Activated T-cell treated with anti-CD3 and anti-CD28 coated beads for 24 hours (primary cell): ENCODE results near the gene BAG2.

ENCODE experiments used
- DNase-seq: peaks from one replicate; pipeline ENCODE4 v3.0.0-alpha.2; 2020; ENCODE audit warnings: low read depth

Gene BAG2

DNA sequence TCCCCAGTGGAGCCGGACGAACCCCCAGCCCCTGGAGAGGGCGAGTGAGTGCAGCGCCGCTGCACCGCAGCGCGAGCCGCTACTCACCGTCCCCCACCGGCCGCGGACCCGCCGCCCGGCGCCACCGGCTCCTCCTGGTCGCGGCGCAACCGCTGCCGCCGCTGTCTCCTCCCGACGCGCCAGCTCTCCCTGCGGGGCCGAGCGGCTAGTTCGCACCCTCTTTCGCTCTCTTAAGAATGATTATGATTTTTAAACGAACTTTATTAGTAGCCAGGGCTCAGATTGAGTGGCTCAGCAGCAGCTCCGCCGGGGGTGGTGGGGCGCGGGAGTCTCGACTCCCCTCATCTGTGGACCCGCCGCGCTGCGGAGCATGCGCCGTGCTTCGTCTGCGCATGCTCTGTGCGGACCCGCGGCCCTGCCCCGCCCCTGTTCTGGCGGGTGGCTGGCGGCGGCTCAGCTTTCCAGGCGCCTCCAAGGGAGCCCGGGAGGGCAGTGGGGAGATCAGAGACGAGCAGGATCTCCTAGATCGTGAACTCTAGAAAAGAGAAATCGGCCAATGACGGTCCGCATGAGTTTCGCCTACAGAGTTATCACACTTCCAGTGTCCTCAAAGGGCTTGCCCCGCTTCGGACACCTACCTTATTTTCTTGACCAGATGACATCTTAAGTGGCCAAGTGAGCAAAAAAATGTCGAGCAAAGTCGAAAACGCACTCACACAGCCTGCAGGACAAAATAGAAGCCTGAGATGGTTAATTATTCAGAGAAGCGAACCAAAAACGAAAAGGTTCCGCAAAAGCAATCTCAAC is 50.0 kb downstream of the BAG2 start, which contains the start of gene RAB23:
Gene RAB23 (minus strand): TSS at position 372 of the 807 bp plus-strand sequence. CDS start 11,927 bp downstream, outside the sequence.
- DNase-seq, result peak; percentile 80

DNA sequence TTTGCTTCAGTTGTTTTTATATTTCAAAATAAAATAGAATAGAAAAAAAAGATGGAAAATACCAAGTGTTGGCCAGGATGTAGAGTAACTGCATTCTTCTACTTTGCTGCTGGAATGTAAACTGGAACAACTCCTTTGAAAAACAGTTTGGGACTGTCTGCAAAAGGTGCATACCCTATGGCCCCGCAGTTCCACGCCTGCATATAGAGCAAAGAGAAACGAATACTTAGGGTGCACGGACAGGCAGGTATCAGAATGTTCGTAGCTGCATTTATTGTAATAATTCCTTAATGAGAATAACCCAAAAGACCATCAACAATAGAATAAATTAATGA is 50.6 kb downstream of the BAG2 start:
- DNase-seq, result no peak

DNA sequence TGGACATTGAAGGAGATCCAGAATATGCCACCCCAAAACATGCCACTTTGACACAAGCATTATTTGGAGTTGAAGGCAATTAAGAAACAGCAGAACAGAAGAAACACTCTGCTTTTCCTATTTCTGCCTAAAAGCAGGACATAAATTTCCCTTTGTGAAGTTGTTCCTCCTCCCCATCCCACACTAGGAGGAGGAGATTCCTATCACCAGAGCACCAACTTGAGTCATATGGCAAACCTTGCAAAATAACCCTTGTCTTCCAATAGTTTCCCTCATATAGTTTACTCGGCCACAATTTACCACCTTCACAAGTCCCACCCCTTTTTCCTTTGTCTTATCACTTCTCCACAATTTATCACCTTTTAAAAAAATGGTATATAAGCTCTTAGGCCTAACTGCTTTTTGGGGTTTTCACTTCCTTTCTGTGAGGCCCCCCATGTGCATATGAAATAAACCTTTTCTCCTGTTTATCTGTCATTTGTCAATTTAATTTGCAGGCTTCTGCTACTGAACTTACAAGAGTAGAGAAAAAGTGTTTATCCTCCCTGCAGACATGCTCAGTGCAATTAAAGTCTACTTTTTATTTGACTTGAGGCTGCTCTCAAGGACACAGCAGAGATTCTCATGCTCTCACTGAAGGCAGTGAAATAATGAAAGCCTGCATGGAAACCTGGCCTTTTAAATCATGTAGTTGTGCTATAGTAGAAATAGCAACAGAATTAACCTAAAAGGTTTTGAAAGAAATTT is 52.8 kb downstream of the BAG2 start:
- no peak for DNase-seq

- DNase-seq, result no peak
Observed at GRCh38 chr6:57226221-57226620, 54.1 kb downstream of the BAG2 start.
